ENCODE results near the gene FAM8A1. TPM values are rescaled to one million over a fixed set of nuclear protein-coding genes. Genes with fewer than 3 reads are reported as not detected.
A peak's percentile ranks its signal among the peaks of the same experiment; 100 is the strongest.

FAM8A1 gene
- total and polyA plus RNA-seq, 9 of the 15 experiments (the other 6 are each of a cell fraction or from before 2014, with no cell fraction given): 4.9 to 23.6 (median 14.2) TPM

DNA sequence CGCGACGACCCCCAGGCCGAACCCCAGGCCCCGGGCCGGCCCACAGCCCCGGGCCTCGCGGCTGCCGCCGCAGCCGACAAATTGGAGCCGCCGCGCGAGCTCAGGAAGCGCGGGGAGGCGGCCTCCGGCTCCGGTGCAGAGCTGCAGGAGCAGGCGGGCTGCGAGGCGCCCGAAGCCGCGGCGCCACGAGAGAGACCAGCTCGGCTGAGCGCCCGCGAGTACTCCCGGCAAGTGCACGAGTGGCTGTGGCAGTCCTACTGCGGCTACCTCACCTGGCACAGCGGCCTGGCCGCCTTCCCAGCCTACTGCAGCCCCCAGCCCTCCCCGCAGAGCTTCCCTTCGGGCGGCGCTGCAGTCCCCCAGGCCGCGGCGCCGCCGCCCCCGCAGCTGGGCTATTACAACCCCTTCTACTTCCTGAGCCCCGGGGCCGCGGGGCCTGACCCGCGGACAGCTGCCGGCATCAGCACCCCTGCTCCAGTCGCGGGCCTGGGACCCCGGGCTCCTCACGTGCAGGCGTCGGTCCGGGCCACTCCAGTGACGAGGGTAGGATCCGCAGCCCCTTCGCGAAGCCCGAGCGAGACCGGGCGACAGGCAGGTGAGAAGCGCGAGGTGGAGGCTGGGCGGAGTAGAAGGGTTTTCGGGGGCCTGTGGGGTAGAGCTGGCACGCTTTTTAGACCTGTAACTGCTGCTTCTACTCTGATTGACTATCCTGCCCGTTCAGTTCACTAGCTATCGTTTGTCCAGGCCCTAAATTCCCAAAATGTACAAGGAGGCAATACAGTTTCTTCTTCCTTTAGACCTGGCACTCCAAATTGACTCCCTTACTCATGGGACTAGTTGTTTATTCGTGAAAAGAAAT is 654 bp downstream of the FAM8A1 start (continued):
- peak; percentile 77 for TF ChIP-seq ZFX (CRISPR knock-in tag; IDR thresholded peaks at IDR 0.05)
- TF ChIP-seq, protein P1, sequence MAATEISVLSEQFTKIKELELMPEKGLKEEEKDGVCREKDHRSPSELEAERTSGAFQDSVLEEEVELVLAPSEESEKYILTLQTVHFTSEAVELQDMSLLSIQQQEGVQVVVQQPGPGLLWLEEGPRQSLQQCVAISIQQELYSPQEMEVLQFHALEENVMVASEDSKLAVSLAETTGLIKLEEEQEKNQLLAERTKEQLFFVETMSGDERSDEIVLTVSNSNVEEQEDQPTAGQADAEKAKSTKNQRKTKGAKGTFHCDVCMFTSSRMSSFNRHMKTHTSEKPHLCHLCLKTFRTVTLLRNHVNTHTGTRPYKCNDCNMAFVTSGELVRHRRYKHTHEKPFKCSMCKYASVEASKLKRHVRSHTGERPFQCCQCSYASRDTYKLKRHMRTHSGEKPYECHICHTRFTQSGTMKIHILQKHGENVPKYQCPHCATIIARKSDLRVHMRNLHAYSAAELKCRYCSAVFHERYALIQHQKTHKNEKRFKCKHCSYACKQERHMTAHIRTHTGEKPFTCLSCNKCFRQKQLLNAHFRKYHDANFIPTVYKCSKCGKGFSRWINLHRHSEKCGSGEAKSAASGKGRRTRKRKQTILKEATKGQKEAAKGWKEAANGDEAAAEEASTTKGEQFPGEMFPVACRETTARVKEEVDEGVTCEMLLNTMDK (IDR thresholded peaks at IDR 0.05; ENCODE audit: borderline replicate concordance, insufficient read depth, low read depth, low read length, poor library complexity, severe bottlenecking): peak; percentile 21
- 0 out of 2 replicates have a peak, but pooled peaks have one; percentile 55 for TF ChIP-seq ETV5 (CRISPR knock-in tag; IDR thresholded peaks at IDR 0.05; ENCODE audit: low read depth)
- TF ChIP-seq, protein P2, sequence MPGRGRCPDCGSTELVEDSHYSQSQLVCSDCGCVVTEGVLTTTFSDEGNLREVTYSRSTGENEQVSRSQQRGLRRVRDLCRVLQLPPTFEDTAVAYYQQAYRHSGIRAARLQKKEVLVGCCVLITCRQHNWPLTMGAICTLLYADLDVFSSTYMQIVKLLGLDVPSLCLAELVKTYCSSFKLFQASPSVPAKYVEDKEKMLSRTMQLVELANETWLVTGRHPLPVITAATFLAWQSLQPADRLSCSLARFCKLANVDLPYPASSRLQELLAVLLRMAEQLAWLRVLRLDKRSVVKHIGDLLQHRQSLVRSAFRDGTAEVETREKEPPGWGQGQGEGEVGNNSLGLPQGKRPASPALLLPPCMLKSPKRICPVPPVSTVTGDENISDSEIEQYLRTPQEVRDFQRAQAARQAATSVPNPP (IDR thresholded peaks at IDR 0.05; ENCODE audit: borderline replicate concordance, insufficient read depth, insufficient read length): no peak
- TF ChIP-seq CBX1 (IDR thresholded peaks at IDR 0.05; ENCODE audit: low read depth): no peak; the same call in 1 of the 2 replicates
- TF ChIP-seq, protein P3, sequence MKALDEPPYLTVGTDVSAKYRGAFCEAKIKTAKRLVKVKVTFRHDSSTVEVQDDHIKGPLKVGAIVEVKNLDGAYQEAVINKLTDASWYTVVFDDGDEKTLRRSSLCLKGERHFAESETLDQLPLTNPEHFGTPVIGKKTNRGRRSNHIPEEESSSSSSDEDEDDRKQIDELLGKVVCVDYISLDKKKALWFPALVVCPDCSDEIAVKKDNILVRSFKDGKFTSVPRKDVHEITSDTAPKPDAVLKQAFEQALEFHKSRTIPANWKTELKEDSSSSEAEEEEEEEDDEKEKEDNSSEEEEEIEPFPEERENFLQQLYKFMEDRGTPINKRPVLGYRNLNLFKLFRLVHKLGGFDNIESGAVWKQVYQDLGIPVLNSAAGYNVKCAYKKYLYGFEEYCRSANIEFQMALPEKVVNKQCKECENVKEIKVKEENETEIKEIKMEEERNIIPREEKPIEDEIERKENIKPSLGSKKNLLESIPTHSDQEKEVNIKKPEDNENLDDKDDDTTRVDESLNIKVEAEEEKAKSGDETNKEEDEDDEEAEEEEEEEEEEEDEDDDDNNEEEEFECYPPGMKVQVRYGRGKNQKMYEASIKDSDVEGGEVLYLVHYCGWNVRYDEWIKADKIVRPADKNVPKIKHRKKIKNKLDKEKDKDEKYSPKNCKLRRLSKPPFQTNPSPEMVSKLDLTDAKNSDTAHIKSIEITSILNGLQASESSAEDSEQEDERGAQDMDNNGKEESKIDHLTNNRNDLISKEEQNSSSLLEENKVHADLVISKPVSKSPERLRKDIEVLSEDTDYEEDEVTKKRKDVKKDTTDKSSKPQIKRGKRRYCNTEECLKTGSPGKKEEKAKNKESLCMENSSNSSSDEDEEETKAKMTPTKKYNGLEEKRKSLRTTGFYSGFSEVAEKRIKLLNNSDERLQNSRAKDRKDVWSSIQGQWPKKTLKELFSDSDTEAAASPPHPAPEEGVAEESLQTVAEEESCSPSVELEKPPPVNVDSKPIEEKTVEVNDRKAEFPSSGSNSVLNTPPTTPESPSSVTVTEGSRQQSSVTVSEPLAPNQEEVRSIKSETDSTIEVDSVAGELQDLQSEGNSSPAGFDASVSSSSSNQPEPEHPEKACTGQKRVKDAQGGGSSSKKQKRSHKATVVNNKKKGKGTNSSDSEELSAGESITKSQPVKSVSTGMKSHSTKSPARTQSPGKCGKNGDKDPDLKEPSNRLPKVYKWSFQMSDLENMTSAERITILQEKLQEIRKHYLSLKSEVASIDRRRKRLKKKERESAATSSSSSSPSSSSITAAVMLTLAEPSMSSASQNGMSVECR (CRISPR knock-in tag; IDR thresholded peaks at IDR 0.05): peak; percentile 54; the same call in 1 of the 2 replicates
- TF ChIP-seq, protein P4, sequence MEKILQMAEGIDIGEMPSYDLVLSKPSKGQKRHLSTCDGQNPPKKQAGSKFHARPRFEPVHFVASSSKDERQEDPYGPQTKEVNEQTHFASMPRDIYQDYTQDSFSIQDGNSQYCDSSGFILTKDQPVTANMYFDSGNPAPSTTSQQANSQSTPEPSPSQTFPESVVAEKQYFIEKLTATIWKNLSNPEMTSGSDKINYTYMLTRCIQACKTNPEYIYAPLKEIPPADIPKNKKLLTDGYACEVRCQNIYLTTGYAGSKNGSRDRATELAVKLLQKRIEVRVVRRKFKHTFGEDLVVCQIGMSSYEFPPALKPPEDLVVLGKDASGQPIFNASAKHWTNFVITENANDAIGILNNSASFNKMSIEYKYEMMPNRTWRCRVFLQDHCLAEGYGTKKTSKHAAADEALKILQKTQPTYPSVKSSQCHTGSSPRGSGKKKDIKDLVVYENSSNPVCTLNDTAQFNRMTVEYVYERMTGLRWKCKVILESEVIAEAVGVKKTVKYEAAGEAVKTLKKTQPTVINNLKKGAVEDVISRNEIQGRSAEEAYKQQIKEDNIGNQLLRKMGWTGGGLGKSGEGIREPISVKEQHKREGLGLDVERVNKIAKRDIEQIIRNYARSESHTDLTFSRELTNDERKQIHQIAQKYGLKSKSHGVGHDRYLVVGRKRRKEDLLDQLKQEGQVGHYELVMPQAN (IDR thresholded peaks at IDR 0.05; ENCODE audit: borderline replicate concordance): peak; percentile 72; the same call in 1 of the 2 replicates
- no peak for TF ChIP-seq BRCA1 (IDR thresholded peaks at IDR 0.05)
- TF ChIP-seq BRCA1 (CRISPR knock-in tag; IDR thresholded peaks at IDR 0.05): no peak
- TF ChIP-seq ZNF24 (IDR thresholded peaks at IDR 0.05): no peak
- TF ChIP-seq, protein P5, sequence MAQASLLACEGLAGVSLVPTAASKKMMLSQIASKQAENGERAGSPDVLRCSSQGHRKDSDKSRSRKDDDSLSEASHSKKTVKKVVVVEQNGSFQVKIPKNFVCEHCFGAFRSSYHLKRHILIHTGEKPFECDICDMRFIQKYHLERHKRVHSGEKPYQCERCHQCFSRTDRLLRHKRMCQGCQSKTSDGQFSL (CRISPR knock-in tag; IDR thresholded peaks at IDR 0.05): no peak
- TF ChIP-seq, protein P5 (tag; IDR thresholded peaks at IDR 0.05): no peak
- TF ChIP-seq PRPF4 (IDR thresholded peaks at IDR 0.05; ENCODE audit: insufficient read depth, low read depth, low read length, poor library complexity, severe bottlenecking): peak; percentile 12
- peak; percentile 68; the same call in 1 of the 2 replicates for TF ChIP-seq TGIF2 (CRISPR knock-in tag; IDR thresholded peaks at IDR 0.05)
- TF ChIP-seq TRIM24 (IDR thresholded peaks at IDR 0.05): no peak

All from K562 (cell line).